Measurements from ENCODE around the gene RFTN1. TPM values are rescaled to one million over a fixed set of nuclear protein-coding genes. Genes with fewer than 3 reads are reported as not detected.
"Not testable (repeated sequence)": the region's sequence is repeated elsewhere in the genome, so short reads cannot be mapped to it uniquely, and the experiment has no call there.

Gene RFTN1
- polyA plus RNA-seq, 3 donors, result 17.4 to 28.0 (median 27.2) TPM

GRCh38 chr3:16313886-16314645, 199.4 kb downstream of the RFTN1 start:
- Histone ChIP-seq H3K27ac (ENCODE audit: low read depth in 1 of 2, low read length in 2 of 2) (no peak overlapping the region), H3K4me1 (ENCODE audit: control insufficient read depth in 1 of 2, insufficient read depth in 2 of 2, low read length in 2 of 2) (peaks cover 0 to 2% of the 10 kb centered on the region in 2 donors), H3K4me3 (replicated peaks in 1 of 3; ENCODE audit: low read depth in 2 of 3, low read length in 3 of 3) (no peak overlapping the region), H3K4me2 (replicated peaks; ENCODE audit: extremely low read depth, low read length, poor library complexity, severe bottlenecking) (no peak overlapping the region), H2AFZ (ENCODE audit: insufficient read depth, low read depth, low read length, poor library complexity, severe bottlenecking) (no peak overlapping the region), H3K79me2 (ENCODE audit: insufficient read depth, low read length) (no peaks in the 10 kb centered on the region), H3K36me3 (replicated peaks in 1 of 2; ENCODE audit: control insufficient read depth in 1 of 2, insufficient read depth in 2 of 2, low read length in 2 of 2) (peaks cover 33 to 59% of the 10 kb centered on the region in 2 donors), H3K9ac (ENCODE audit: insufficient read depth, low read length, poor library complexity, severe bottlenecking) (no peak overlapping the region), H3K27me3 (ENCODE audit: control insufficient read depth in 2 of 2, insufficient read depth in 2 of 2, low read length in 2 of 2) (no peaks in the 10 kb centered on the region), H4K20me1 (ENCODE audit: insufficient read depth, low read length) (no peaks in the 10 kb centered on the region), H3K9me3 (replicated peaks in 1 of 2; ENCODE audit: control insufficient read depth in 1 of 2, insufficient read depth in 1 of 2, low read length in 2 of 2) (no peaks in the 10 kb centered on the region)
- Mint-ChIP-seq H3K4me1 (peaks cover 28% of the 10 kb centered on the region), H3K27me3 (ENCODE audit: low read depth in 3 of 3) (no peaks in the 10 kb centered on the region), H3K27ac (peak overlapping the region in 1 of 7 donors; percentile 78), H3K4me3 (no peak overlapping the region), H3K36me3 (peaks cover 64 to 67% of the 10 kb centered on the region in 2 donors), H3K9me3 (no peaks in the 10 kb centered on the region)
- intact Hi-C loops (cut with micrococcal nuclease), result no loop called here
- DNase-seq, result no peak
- no peak for TF ChIP-seq CTCF (IDR thresholded peaks at IDR 0.05)
- WGBS (ENCODE audit: insufficient coverage), result 20% methylated on average over 1 of the region's 5 CpGs

GRCh38 chr3:16311960-16312451, 201.5 kb downstream of the RFTN1 start:
- Histone ChIP-seq H3K4me1 (ENCODE audit: control insufficient read depth in 1 of 2, insufficient read depth in 2 of 2, low read length in 2 of 2) (no peaks in the 10 kb centered on the region), H3K27ac (ENCODE audit: low read depth in 1 of 2, low read length in 2 of 2) (no peak overlapping the region), H3K4me2 (replicated peaks; ENCODE audit: extremely low read depth, low read length, poor library complexity, severe bottlenecking) (no peak overlapping the region), H4K20me1 (ENCODE audit: insufficient read depth, low read length) (no peaks in the 10 kb centered on the region), H3K36me3 (replicated peaks in 1 of 2; ENCODE audit: control insufficient read depth in 1 of 2, insufficient read depth in 2 of 2, low read length in 2 of 2) (peaks cover 33 to 62% of the 10 kb centered on the region in 2 donors), H2AFZ (ENCODE audit: insufficient read depth, low read depth, low read length, poor library complexity, severe bottlenecking) (no peak overlapping the region), H3K9ac (ENCODE audit: insufficient read depth, low read length, poor library complexity, severe bottlenecking) (no peak overlapping the region), H3K9me3 (replicated peaks in 1 of 2; ENCODE audit: control insufficient read depth in 1 of 2, insufficient read depth in 1 of 2, low read length in 2 of 2) (no peaks in the 10 kb centered on the region), H3K79me2 (ENCODE audit: insufficient read depth, low read length) (no peaks in the 10 kb centered on the region), H3K27me3 (ENCODE audit: control insufficient read depth in 2 of 2, insufficient read depth in 2 of 2, low read length in 2 of 2) (no peaks in the 10 kb centered on the region), H3K4me3 (replicated peaks in 1 of 3; ENCODE audit: low read depth in 2 of 3, low read length in 3 of 3) (no peak overlapping the region)
- intact Hi-C loops (cut with micrococcal nuclease), result no loop called here
- DNase-seq, result peak in 1 of 3 donors; percentile 17
- Mint-ChIP-seq H3K9me3 (no peaks in the 10 kb centered on the region), H3K27me3 (ENCODE audit: low read depth in 3 of 3) (no peaks in the 10 kb centered on the region), H3K36me3 (peaks cover 62 to 68% of the 10 kb centered on the region in 2 donors), H3K4me3 (no peak overlapping the region), H3K27ac (peak overlapping the region in 1 of 7 donors; percentile 61), H3K4me1 (peaks cover 15% of the 10 kb centered on the region)
- TF ChIP-seq CTCF (IDR thresholded peaks at IDR 0.05), result no peak
- WGBS (ENCODE audit: insufficient coverage), result 8% methylated on average over 5 of the region's 6 CpGs

- Mint-ChIP-seq H3K36me3 (peaks cover 62 to 67% of the 10 kb centered on the region in 2 donors), H3K4me1 (peaks cover 15% of the 10 kb centered on the region)
- H3K27ac ChIP-seq (ENCODE audit: low read depth in 1 of 2, low read length in 2 of 2); H3K9me3 ChIP-seq (replicated peaks in 1 of 2; ENCODE audit: control insufficient read depth in 1 of 2, insufficient read depth in 1 of 2, low read length in 2 of 2); intact Hi-C loops (cut with micrococcal nuclease); H4K20me1 ChIP-seq (ENCODE audit: insufficient read depth, low read length); H3K4me2 ChIP-seq (replicated peaks; ENCODE audit: extremely low read depth, low read length, poor library complexity, severe bottlenecking); H3K27me3 ChIP-seq (ENCODE audit: control insufficient read depth in 2 of 2, insufficient read depth in 2 of 2, low read length in 2 of 2); DNase-seq; H3K27me3 Mint-ChIP-seq (ENCODE audit: low read depth in 3 of 3); H3K9ac ChIP-seq (ENCODE audit: insufficient read depth, low read length, poor library complexity, severe bottlenecking); H3K4me1 ChIP-seq (ENCODE audit: control insufficient read depth in 1 of 2, insufficient read depth in 2 of 2, low read length in 2 of 2); H3K27ac Mint-ChIP-seq; H3K79me2 ChIP-seq (ENCODE audit: insufficient read depth, low read length); H2AFZ ChIP-seq (ENCODE audit: insufficient read depth, low read depth, low read length, poor library complexity, severe bottlenecking); H3K9me3 Mint-ChIP-seq; H3K4me3 ChIP-seq (replicated peaks in 1 of 3; ENCODE audit: low read depth in 2 of 3, low read length in 3 of 3); H3K4me3 Mint-ChIP-seq: not testable (repeated sequence)
- peaks cover 24 to 62% of the 10 kb centered on the region in 2 donors for H3K36me3 ChIP-seq (replicated peaks in 1 of 2; ENCODE audit: control insufficient read depth in 1 of 2, insufficient read depth in 2 of 2, low read length in 2 of 2)
- WGBS (ENCODE audit: insufficient coverage), result 100% methylated on average over 3 of the region's 7 CpGs
These were observed 203.0 kb downstream of the RFTN1 start for GRCh38 chr3:16310486-16310885.
